Parathyroid adenoma (tissue), 2 donors: ENCODE data around the gene WWOX.

ENCODE experiments used
- H2AFZ ChIP-seq: fragments of 300-600 bp; sonication (generic); one replicate; pipeline ENCODE4 v1.7.0; 2017; ENCODE audit warnings: antibody characterized with exemption, mild to moderate bottlenecking
- H3K27ac ChIP-seq: fragments of 300-600 bp; sonication (generic); one replicate; pipeline ENCODE4 v1.7.0; 2017
- H3K27me3 ChIP-seq: fragments of 300-600 bp; sonication (generic); one replicate; pipeline ENCODE4 v1.7.0; 2017; ENCODE audit warnings: low read length; ENCODE audit not compliant: control insufficient read depth, insufficient read depth
- H3K36me3 ChIP-seq: fragments of 300-600 bp; sonication (generic); one replicate; pipeline ENCODE4 v1.7.0; 2017; ENCODE audit warnings: low read length; ENCODE audit not compliant: control insufficient read depth, insufficient read depth
- H3K4me1 ChIP-seq: fragments of 300-600 bp; sonication (generic); one replicate; pipeline ENCODE4 v1.7.0; 2017; ENCODE audit warnings: control low read depth
- H3K4me2 ChIP-seq: fragments of 300-600 bp; sonication (generic); one replicate; pipeline ENCODE4 v1.7.0; 2017; ENCODE audit warnings: low read length
- H3K4me3 ChIP-seq: fragments of 300-600 bp; sonication (generic); one replicate; pipeline ENCODE4 v1.7.0; 2017; ENCODE audit warnings: low read depth, low read length
- H3K79me2 ChIP-seq: fragments of 300-600 bp; sonication (generic); one replicate; pipeline ENCODE4 v1.7.0; 2017; ENCODE audit warnings: control low read depth
- H3K9ac ChIP-seq: fragments of 300-600 bp; sonication (generic); one replicate; pipeline ENCODE4 v1.7.0; 2017; ENCODE audit warnings: mild to moderate bottlenecking
- H3K9me3 ChIP-seq: fragments of 300-600 bp; sonication (generic); one replicate; pipeline ENCODE4 v1.7.0; 2017; ENCODE audit warnings: low read length; ENCODE audit not compliant: control insufficient read depth
- CTCF ChIP-seq: fragments of 300-600 bp; sonication (generic); IDR thresholded peaks from one replicate; pipeline ENCODE4 v1.7.0; 2017; ENCODE audit warnings: antibody characterized with exemption, mild to moderate bottlenecking
- donor health status: primary hyperparathyroidism.

WWOX gene

GRCh38 chr16:78102122-78102660 is 2.7 kb downstream of the WWOX start:
- peaks cover 3% of the 10 kb centered on the region for H3K4me1 ChIP-seq
- no peak overlapping the region for H2AFZ ChIP-seq
- H3K36me3 ChIP-seq = no peaks in the 10 kb centered on the region
- no peak overlapping the region for H3K4me3 ChIP-seq
- no peak overlapping the region for H3K27ac ChIP-seq
- no peak overlapping the region for H3K4me2 ChIP-seq
- no peak for TF ChIP-seq CTCF
- H3K27me3 ChIP-seq = no peaks in the 10 kb centered on the region
- H3K9ac ChIP-seq = no peak overlapping the region
- H3K9me3 ChIP-seq = no peaks in the 10 kb centered on the region
- peaks cover 11% of the 10 kb centered on the region for H3K79me2 ChIP-seq

GRCh38 chr16:78102865-78103264 is 3.4 kb downstream of the WWOX start:
- H3K9ac ChIP-seq = no peak overlapping the region
- peaks cover 11% of the 10 kb centered on the region for H3K79me2 ChIP-seq
- H3K27ac ChIP-seq = no peak overlapping the region
- no peak for TF ChIP-seq CTCF
- H3K36me3 ChIP-seq = no peaks in the 10 kb centered on the region
- no peak overlapping the region for H3K4me3 ChIP-seq
- H3K27me3 ChIP-seq = no peaks in the 10 kb centered on the region
- no peak overlapping the region for H2AFZ ChIP-seq
- H3K4me2 ChIP-seq = no peak overlapping the region
- H3K4me1 ChIP-seq = peaks cover 3% of the 10 kb centered on the region
- no peaks in the 10 kb centered on the region for H3K9me3 ChIP-seq

GRCh38 chr16:78105517-78105916 is 6.1 kb downstream of the WWOX start:
- Histone ChIP-seq H3K27ac (no peak overlapping the region), H3K36me3 (no peaks in the 10 kb centered on the region), H3K9me3 (no peaks in the 10 kb centered on the region), H2AFZ (no peak overlapping the region), H3K4me2 (no peak overlapping the region), H3K9ac (no peak overlapping the region), H3K27me3 (no peaks in the 10 kb centered on the region), H3K79me2 (peaks cover 4% of the 10 kb centered on the region), H3K4me3 (no peak overlapping the region), H3K4me1 (no peaks in the 10 kb centered on the region)
- no peak for TF ChIP-seq CTCF

GRCh38 chr16:78106686-78107085 is 7.2 kb downstream of the WWOX start:
- no peaks in the 10 kb centered on the region for H3K27me3 ChIP-seq
- no peaks in the 10 kb centered on the region for H3K9me3 ChIP-seq
- no peak overlapping the region for H3K27ac ChIP-seq
- TF ChIP-seq CTCF = no peak
- no peak overlapping the region for H3K4me3 ChIP-seq
- H2AFZ ChIP-seq = no peak overlapping the region
- no peak overlapping the region for H3K9ac ChIP-seq
- H3K4me2 ChIP-seq = no peak overlapping the region
- peaks cover 2% of the 10 kb centered on the region for H3K79me2 ChIP-seq
- peaks cover 8% of the 10 kb centered on the region for H3K4me1 ChIP-seq
- H3K36me3 ChIP-seq = no peaks in the 10 kb centered on the region

- Histone ChIP-seq H3K27me3 (no peaks in the 10 kb centered on the region), H3K36me3 (no peaks in the 10 kb centered on the region), H3K4me2 (no peak overlapping the region), H2AFZ (no peak overlapping the region), H3K4me1 (peaks cover 15% of the 10 kb centered on the region), H3K79me2 (no peaks in the 10 kb centered on the region), H3K27ac (no peak overlapping the region), H3K4me3 (no peak overlapping the region), H3K9ac (no peak overlapping the region), H3K9me3 (no peaks in the 10 kb centered on the region)
- TF ChIP-seq CTCF = no peak
Measured at GRCh38 chr16:78108451-78108850, 9.0 kb downstream of the WWOX start.
